Esophagus muscularis mucosa (tissue), 4 donors: ENCODE measurements around the gene GPR160.

Source experiments
- EP300 ChIP-seq: sonication (generic); formaldehyde crosslinking; IDR thresholded peaks from one replicate; pipeline ENCODE4 v1.6.1; 2017; ENCODE audit warnings: antibody characterized with exemption
- POLR2A ChIP-seq: fragments of 450-650 bp; IDR thresholded peaks from one replicate; pipeline ENCODE4 v1.6.1; 2017; ENCODE audit warnings: antibody characterized with exemption, moderate library complexity, mild to moderate bottlenecking, low read depth
- POLR2AphosphoS5 ChIP-seq, 2 donors: sonication (generic); formaldehyde crosslinking; IDR thresholded peaks; one replicate each; pipeline ENCODE4 v1.6.1; 2017; ENCODE audit warnings: antibody characterized with exemption in 2 of 2
- TF ChIP-seq, protein P1 (sequence below), 3 experiments: fragments of 200-600 bp in 2 of 3; fragments of 450-650 bp in 1 of 3; sonication (generic) in 2 of 3; IDR thresholded peaks; one replicate each; pipeline ENCODE4 v1.5.1; 2017 to 2019; ENCODE audit warnings: antibody characterized with exemption in 3 of 3, mild to moderate bottlenecking in 2 of 3, moderate library complexity in 1 of 3

GRCh38 chr3:170081079-170081741 is 43.4 kb downstream of the GPR160 start:
- TF ChIP-seq POLR2A (no peak), POLR2AphosphoS5 (IDR thresholded peaks at IDR 0.05) (no peak), EP300 (no peak)
- TF ChIP-seq, protein P1, sequence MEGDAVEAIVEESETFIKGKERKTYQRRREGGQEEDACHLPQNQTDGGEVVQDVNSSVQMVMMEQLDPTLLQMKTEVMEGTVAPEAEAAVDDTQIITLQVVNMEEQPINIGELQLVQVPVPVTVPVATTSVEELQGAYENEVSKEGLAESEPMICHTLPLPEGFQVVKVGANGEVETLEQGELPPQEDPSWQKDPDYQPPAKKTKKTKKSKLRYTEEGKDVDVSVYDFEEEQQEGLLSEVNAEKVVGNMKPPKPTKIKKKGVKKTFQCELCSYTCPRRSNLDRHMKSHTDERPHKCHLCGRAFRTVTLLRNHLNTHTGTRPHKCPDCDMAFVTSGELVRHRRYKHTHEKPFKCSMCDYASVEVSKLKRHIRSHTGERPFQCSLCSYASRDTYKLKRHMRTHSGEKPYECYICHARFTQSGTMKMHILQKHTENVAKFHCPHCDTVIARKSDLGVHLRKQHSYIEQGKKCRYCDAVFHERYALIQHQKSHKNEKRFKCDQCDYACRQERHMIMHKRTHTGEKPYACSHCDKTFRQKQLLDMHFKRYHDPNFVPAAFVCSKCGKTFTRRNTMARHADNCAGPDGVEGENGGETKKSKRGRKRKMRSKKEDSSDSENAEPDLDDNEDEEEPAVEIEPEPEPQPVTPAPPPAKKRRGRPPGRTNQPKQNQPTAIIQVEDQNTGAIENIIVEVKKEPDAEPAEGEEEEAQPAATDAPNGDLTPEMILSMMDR (IDR thresholded peaks at IDR 0.05), result no peak
